Ishikawa (cell line): ENCODE measurements around the gene PHKG2.

Experiments used
- CREB1 ChIP-seq: IDR thresholded peaks from 2 replicates; pipeline ENCODE4 v1.6.1; 2012; ENCODE audit warnings: low read depth
- EGR1 ChIP-seq: IDR thresholded peaks from 2 replicates; pipeline ENCODE4 v1.6.1; 2012
- EP300 ChIP-seq: IDR thresholded peaks from 2 replicates; pipeline ENCODE4 v1.6.1; 2012; ENCODE audit warnings: borderline replicate concordance
- FOXM1 ChIP-seq: IDR thresholded peaks from 2 replicates; pipeline ENCODE4 v1.6.1; 2012; ENCODE audit warnings: low read depth, borderline replicate concordance
- RAD21 ChIP-seq: IDR thresholded peaks from 2 replicates; pipeline ENCODE4 v1.6.1; 2012; ENCODE audit warnings: low read depth
- TEAD4 ChIP-seq: IDR thresholded peaks from 2 replicates; pipeline ENCODE4 v1.6.1; 2012
- YY1 ChIP-seq: IDR thresholded peaks from 2 replicates; pipeline ENCODE4 v1.6.1; 2012; ENCODE audit warnings: low read depth
- ZBTB7A ChIP-seq: IDR thresholded peaks from 2 replicates; pipeline ENCODE4 v1.6.1; 2012; ENCODE audit warnings: low read depth
- TF ChIP-seq, protein P1 (sequence below): IDR thresholded peaks from 2 replicates; pipeline ENCODE4 v1.6.1; 2012

DNA sequence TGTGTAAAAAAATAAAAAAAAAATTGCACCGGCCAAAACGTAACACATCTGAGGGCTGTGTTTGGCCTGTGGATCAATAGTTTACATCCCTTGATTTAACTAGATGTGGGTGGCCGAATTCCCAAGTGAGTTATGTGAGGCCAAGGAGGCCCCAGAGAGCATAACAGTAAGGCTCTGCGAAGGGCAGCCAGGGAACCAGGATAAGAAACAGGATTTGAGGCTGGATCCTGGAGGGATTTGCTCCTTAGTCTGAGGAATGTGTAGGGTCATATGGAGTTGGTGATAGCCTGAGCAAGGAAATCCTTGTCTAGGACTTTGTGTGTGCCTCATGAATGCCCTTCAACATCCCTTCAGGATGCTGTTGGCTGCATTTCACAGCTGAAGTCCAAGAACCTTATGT lies 2.0 kb downstream of the PHKG2 start:
- TF ChIP-seq CREB1 (no peak), RAD21 (no peak), FOXM1 (no peak), EP300 (no peak), YY1 (no peak), TEAD4 (no peak), EGR1 (no peak), ZBTB7A (no peak)
- TF ChIP-seq, protein P1, sequence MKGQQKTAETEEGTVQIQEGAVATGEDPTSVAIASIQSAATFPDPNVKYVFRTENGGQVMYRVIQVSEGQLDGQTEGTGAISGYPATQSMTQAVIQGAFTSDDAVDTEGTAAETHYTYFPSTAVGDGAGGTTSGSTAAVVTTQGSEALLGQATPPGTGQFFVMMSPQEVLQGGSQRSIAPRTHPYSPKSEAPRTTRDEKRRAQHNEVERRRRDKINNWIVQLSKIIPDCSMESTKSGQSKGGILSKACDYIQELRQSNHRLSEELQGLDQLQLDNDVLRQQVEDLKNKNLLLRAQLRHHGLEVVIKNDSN, result no peak
